ENCODE results near the gene ZBTB39.
"Not testable (repeated sequence)": the region's sequence is repeated elsewhere in the genome, so short reads cannot be mapped to it uniquely, and the experiment has no call there.

ZBTB39 gene

DNA sequence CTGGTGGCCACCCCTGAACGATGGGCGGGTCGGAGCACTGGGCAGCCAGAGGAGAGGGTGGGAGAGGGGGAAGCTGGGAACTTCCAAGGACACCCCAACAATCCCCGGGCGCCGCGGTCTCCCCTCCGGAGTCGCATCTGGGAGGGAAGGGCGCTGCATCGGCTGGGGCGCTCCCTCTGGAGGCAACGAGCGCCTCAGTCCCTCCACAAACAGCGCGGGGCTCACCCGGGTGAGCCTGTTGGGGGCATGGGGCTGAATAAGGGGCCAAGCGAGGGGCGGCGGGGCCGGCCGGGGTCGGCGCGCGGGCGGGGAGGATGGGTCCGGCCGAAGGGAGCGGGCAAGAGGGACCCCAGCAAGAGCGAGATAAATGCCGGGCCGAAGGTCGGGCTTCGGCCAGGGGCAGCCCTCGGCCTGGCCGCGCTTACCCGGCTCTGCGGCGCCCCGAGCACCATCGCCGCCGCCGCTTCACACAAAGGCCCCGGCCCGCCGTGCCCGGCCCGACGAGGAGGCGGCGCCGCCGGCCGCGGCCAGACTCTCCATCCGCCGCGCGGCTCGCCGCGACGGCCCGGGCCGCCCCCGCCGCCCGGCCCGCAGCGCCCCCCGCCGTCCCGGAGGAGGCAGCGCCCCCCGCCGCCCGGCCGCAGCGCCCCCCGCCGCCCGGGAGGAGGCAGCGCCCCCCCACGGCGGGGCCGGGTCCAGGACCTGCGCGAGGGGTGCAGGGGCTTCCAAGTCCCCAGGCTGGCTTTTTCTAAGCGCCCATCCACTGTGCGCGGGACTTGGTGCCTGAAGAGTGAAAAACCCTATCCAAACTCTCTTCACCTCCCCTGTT, at the start of gene ZBTB39:
ZBTB39 (minus strand) TSS at position 567 of the 829 bp plus-strand sequence. CDS start 1,629 bp downstream, outside the sequence.
- in situ Hi-C loops (cut with MboI; ENCODE audit: low sequenced_read_pairs), result no loop called here

- in situ Hi-C loops (cut with MboI; ENCODE audit: low sequenced_read_pairs), result no loop called here
These were observed 49.5 kb upstream of the ZBTB39 start for GRCh38 chr12:57055824-57056223.

DNA sequence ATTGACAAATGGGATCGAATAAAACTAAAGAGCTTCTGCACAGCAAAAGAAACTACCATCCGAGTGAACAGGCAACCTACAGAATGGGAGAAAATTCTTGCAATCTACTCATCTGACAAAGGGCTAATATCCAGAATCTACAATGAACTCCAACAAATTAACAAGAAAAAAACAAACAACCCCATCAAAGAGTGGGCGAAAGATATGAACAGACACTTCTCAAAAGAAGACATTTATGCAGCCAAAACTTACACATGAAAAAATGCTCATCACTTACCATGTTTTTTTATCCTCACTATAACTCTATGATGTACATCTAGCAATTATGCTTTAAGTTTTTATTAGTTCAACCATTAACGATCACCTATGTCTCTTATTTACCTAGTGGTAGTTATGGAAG, 47.6 kb upstream of the ZBTB39 start:
- in situ Hi-C loops (cut with MboI; ENCODE audit: low sequenced_read_pairs), result not testable (repeated sequence)

DNA sequence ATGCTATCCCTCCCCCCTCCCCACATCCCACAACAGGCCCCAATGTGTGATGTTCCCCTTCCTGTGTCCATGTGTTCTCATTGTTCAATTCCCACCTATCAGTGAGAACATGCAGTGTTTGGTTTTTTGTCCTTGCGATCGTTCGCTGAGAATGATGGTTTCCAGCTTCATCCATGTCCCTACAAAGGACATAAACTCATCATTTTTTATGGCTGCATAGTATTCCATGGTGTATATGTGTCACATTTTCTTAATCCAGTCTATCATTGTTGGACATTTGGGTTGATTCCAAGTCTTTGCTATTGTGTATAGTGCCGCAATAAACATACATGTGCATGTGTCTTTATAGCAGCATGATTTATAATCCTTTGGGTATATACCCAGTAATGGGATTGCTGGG, 46.8 kb upstream of the ZBTB39 start:
- in situ Hi-C loops (cut with MboI; ENCODE audit: low sequenced_read_pairs), result not testable (repeated sequence)

- in situ Hi-C loops (cut with MboI; ENCODE audit: low sequenced_read_pairs), result no loop called here
These were observed 44.7 kb upstream of the ZBTB39 start for GRCh38 chr12:57051011-57051410.

DNA sequence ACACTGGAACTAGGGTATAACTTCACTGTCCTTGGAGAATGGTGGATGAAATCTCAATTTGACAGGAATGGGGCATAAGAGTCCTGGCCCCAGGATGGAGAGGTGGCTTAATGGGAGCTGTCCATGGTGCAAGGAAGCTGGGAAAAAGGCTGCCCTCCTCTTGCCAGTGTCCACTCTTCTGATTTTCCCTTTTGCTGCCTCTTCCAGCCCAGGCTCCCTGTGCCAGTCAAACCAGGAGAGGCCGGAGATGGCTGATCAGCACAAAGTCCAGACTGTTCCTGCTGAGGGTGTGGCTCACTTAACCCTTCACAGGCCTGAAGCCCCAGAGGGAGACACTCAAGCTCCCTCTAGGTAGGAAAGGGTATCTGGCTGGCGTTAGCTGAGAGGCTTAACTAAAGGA, 43.5 kb upstream of the ZBTB39 start, which contains the start of gene MYO1A:
MYO1A (minus strand) TSS at position 240 of the 400 bp plus-strand sequence. CDS start 1,806 bp downstream, outside the sequence.
- in situ Hi-C loops (cut with MboI; ENCODE audit: low sequenced_read_pairs), result no loop called here

GRCh38 chr12:57049119-57049446, 42.7 kb upstream of the ZBTB39 start:
- in situ Hi-C loops (cut with MboI; ENCODE audit: low sequenced_read_pairs), result no loop called here

DNA sequence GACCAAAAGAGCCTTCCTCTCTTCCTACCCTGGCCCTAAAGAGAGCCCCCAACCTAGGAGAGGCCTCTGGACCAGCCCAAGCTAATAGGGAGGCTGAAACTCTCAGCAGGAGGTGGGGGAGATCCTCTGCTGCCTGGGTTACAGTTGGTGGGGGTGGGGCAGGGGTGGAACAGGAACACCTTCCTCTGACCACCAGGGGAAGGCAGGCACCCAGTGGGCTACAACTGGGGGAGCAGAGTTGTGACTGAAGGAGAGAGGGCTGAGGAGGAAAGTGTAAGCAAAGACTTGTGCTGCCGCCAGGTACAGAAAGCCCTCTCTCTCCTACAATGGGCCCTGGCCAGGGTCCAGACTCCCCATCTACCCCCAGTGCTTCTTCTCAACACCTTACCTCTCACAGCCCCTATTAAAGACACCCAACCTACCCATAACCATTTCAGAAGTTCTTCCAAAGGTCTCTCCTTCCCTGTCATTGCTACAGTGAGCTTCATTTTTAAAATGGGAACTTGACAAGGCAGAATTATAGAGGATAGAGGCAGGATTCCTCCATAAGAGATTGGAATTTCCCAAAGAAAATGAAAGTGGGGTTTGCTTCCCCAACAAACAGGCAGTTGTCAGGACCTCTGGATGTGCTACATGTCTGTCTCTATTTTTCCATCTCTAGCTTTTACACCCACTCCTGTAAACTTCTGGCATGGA, 42.2 kb upstream of the ZBTB39 start:
- in situ Hi-C loops (cut with MboI; ENCODE audit: low sequenced_read_pairs), result no loop called here

DNA sequence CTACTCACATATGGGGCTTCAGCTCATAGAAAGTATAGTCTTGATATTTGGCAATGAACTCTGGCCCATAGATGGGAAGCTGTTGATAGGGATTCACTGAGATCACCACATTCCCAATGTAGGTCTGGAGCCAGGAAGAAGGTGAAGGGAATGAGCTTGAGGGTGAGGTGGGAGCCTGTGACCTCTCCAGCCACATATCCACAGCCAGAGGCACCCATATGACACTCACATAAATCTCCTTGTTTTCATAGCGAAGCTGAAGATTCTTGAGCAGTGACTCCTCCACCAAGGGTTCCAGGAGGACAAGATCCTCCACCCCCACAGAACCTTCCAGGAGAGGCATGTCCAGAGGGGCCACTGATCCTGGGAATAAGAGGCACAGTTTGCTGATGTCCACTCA, 41.6 kb upstream of the ZBTB39 start:
- in situ Hi-C loops (cut with MboI; ENCODE audit: low sequenced_read_pairs), result no loop called here

GRCh38 chr12:57046947-57047890, 40.9 kb upstream of the ZBTB39 start:
- in situ Hi-C loops (cut with MboI; ENCODE audit: low sequenced_read_pairs), result no loop called here

GRCh38 chr12:57046086-57046791, 39.9 kb upstream of the ZBTB39 start:
- in situ Hi-C loops (cut with MboI; ENCODE audit: low sequenced_read_pairs), result no loop called here

DNA sequence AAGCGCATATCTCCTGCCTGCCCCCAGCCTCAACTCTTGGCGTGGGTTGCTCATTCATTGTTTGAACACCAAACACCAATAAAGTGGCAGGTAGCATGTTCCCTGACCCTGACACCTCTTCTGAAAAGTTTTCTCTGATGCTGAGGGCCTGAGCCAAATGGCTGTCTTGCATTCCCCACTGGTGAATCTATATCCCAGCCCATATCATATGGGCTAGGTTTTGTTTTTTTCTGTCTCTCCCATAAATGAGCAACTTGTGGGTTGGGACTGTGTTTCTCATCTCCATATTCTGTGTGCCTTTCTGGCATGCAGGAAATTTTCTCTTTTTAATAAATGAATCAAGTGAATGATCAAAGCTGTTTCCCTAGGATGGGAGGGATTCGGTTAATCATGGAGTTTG, 38.5 kb upstream of the ZBTB39 start:
- in situ Hi-C loops (cut with MboI; ENCODE audit: low sequenced_read_pairs), result no loop called here

DNA sequence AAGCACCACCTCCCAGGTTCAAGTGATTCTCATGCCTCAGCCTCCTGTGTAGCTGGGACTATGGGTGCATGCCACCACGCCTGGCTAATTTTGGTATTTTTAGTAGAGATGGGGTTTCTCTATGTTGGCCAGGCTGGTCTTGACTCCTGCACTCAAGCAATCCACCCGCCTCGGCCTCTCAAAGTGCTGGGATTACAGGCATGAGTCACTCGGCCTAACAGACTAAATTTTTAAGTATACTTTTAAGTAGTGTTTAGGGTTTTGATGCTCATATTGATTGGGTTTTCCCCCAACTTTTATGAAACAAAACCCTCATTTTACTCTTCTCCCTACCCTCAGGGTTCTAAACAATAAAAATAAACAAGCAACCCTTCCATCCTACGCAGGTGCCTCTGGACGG, 38.1 kb upstream of the ZBTB39 start:
- in situ Hi-C loops (cut with MboI; ENCODE audit: low sequenced_read_pairs), result no loop called here

- in situ Hi-C loops (cut with MboI; ENCODE audit: low sequenced_read_pairs), result no loop called here
These were observed 36.3 kb upstream of the ZBTB39 start for GRCh38 chr12:57042695-57043094.

DNA sequence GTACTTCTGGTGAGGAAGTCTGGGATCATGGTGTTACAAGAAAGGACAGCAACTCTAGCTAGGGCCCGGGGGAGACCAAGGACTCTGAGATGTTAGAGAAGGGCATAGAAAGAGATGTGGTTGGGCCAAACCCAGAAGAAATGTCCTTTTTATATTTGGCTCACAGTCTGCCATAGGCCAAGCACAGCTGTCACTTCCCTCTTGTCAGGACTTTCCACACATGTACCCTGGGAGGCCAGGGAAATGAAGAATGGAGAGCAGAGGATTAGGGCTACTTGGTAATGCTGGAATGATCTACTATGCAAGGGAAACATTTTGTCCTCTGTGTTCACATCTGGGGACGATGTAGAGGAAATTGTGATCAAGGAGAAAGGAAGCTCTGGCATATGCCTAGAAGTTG, 34.4 kb upstream of the ZBTB39 start:
- in situ Hi-C loops (cut with MboI; ENCODE audit: low sequenced_read_pairs), result no loop called here

DNA sequence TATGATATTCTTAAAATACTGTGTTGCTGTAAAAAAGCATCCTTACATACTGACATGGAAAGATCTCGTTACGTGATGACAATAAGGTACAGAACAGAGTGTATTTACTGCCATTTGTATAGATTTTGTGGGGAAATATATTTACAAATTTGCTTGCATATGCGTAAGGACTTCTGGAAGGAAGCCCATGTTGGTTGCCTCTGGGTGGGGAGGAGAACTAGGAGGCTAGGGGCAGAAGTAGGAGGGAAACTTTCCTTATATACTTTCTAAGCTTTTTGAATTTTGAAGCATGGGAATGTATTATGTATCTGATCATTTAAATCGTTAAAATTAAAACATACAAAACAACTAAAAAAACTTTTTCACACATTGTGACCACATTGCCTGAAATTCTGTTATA, 33.9 kb upstream of the ZBTB39 start:
- in situ Hi-C loops (cut with MboI; ENCODE audit: low sequenced_read_pairs), result no loop called here

- in situ Hi-C loops (cut with MboI; ENCODE audit: low sequenced_read_pairs), result no loop called here
These were observed 32.9 kb upstream of the ZBTB39 start for GRCh38 chr12:57039016-57039798.

- in situ Hi-C loops (cut with MboI; ENCODE audit: low sequenced_read_pairs), result no loop called here
These were observed 30.9 kb upstream of the ZBTB39 start for GRCh38 chr12:57037264-57037663.

DNA sequence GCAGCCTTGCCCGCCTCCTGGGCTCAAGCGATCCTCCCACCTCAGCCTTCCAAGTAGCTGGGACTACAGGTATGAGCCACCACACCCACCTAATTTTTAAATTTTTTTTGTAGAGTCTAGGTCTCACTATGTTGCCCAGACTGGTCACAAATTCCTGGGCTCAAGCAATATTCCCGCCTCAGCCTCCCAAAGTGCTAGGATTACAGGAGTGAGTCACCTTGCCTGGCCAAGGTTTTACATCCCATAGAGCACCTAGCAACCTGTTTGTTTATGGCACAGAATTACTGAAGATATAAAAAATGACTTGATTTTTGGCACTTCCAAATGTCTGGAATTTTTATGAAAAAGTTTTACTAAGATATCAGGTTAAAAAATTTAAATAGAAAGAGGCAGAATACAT, 27.1 kb upstream of the ZBTB39 start:
- in situ Hi-C loops (cut with MboI; ENCODE audit: low sequenced_read_pairs), result no loop called here

DNA sequence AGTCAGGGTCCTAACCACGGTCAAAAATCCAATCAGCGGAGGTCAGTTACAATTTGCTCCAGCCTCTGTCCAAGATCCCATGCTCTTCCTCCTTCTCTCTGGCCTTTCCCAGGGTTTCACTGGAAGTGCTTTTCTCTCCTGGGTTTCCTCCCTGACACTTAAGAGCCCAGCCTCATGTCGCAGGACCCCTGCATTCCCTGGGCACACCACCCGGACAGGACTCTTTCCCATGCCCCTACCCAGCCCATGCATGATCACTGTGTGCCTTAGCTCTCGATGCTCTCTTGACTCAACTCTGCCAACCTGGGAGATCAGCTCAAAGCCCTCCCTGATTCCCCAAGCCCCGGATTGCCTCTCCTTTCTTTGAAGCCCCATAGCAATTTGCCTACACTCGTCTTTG, 25.4 kb upstream of the ZBTB39 start:
- in situ Hi-C loops (cut with MboI; ENCODE audit: low sequenced_read_pairs), result no loop called here
